NCI-H524 (cell line): ENCODE results near the gene DYNLRB1.
A peak's percentile ranks its signal among the peaks of the same experiment; 100 is the strongest.

Source experiments
- DNase-seq, 2 experiments: peaks; one replicate each; lab custom pipeline; 2025; lab: John Stamatoyannopoulos, UW

The DYNLRB1 gene

DNA sequence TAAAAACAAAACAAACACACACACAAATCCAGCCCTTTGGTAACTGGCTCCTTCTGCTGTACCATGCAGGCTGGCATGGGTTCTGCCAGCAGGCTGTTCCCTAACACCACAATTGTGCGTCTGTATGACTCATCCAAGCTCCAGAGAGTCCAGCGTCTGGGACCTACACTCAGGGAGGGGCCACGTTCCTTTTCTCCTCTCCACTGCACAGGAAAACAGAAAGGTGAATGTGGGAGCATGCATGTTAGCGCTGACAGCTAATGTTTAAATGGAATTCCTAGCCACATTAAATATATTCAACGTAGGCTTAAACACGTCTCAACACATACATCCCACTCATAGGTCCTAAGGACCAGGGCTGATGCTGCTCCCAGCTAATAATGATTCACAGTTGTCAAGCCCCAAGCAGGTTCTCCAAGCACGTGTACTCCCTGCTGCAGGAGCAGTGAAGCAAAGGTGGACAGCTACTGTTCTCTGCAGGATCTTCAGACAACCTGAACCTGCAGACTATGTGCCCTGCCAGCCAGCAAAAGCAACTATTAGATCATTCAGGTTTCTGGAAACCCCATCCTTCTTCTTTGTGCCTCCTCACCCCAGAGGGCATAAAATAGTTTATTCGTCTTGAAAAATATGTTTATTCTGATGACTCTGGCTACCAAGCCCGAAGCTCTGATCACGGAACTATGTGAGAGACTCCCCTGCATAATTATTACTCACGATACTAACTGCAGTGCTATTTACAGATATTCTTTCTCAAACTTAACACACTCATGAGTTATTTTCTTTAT is 63.2 kb downstream of the DYNLRB1 start:
- peak in 1 of 2 experiments; percentile 57 for DNase-seq

DNA sequence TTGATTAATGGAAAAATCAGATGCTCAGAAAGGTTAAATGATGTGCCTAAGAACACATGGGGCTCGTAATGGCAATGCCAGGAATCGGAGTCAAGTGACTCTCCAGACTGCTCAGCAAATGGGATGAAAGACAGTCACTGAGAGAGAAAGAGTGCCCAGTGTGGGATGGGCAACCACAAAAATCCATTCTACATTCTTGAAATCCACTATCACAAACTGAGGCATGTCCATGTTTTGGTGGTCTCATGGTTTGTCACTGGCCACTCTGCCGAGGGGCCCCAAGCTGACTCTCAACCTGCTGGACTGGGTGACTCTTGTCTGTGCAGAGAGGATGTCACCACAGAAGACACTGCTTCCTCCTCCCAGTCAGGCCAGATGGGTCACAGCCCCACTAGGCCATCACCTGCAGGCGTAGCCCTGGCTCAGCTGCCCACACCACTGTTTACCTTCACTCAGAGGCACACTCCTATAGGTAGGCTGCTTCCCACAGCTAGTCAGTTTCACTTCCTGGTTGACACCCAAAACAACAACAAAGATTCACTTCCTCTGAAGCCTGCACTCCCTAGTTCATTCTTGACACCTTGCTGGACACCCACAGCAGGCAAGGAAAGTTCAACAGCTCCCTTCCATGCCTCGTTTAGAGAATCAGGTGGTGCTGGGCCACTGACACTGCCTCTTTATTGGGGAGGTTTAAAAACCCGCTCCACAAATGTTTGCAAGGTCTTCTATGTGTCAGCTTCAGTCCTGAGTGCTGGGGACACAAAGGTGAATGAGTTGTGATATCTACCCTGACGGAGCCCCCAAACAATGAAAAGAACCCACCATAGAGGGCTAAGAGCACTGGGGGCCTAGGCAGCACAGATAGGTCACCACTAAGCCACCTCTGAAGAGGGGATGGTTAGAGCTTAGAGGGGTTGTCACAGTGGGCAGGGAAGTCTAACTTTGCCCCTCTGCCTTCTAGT is 64.0 kb downstream of the DYNLRB1 start:
- DNase-seq = no peak

DNA sequence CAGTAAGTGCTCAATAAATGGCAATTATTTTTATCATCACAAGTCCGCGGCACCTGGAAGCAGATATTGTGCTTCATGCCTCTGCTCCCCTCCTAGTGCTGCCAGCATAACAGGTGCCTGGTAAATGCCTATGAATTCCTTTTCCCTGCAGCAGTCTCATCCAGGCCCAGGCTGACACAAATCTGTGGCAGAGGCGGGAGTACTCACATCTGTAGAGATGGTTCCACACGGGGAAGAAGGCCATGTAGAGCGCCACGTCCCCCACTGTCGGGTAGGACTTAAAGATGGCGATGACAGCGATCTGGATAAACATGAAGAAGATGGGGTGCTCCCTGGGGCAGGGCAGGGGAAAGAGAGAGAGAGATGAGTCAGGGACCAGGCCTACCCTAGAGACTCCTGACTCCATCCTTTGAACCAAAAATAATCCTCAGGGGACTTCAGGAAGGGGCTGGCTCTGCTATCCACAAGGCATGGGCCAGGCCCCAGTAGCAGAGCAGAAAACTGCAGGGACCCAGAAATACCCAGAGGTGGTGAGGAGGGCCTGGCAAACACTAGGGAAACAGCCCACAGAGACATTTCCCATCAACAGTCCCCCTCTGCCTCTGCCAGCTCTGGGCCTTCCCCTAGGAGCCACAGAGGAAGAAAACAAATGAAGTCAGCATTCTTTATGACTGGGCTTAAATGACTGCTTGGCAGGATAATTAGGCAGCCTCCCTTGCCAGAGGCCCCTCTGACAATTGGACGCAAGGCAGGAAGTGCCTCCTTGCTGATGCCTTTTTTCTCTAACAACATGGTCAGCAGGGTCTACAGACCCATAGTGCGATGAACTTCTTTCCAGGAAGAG is 65.3 kb downstream of the DYNLRB1 start:
- no peak for DNase-seq

DNA sequence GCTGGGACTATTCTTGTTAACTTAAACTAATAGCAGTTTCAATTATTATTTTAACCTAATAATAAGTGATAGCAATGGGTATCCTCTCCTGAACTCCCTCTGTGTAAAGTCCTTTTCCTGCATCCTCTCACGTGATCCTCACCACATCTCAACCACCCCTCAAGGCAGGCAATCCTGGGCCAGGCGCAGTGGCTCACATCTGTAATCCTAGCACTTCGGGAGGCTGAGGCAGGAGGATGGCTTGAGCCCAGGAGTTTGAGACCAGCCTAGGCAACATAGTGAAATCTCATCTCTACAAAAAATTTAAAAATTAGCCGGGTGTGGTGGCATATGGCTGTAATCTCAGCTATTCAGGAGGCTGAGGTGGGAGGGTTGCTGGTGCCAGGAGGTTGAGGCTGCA is 66.0 kb downstream of the DYNLRB1 start:
- no peak for DNase-seq

DNA sequence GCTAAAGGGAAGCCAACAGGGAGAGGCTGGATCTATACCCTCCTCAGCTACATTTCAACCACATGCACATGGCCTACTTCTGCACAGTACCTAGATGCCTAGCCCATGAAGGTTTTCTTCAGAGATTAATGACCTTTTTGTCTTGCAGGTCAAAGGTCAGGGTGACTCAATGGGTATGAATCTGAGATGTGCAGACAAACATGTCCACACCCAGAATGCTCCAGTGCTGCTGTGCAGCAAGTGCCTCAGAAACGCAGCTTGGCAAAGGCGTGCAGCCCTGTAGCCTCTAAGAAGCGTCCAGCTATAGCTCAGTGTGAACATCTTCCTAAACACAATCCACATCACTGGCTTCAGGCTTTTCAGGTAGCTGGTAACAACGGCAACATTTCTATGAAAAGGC is 66.7 kb downstream of the DYNLRB1 start:
- DNase-seq = no peak

DNA sequence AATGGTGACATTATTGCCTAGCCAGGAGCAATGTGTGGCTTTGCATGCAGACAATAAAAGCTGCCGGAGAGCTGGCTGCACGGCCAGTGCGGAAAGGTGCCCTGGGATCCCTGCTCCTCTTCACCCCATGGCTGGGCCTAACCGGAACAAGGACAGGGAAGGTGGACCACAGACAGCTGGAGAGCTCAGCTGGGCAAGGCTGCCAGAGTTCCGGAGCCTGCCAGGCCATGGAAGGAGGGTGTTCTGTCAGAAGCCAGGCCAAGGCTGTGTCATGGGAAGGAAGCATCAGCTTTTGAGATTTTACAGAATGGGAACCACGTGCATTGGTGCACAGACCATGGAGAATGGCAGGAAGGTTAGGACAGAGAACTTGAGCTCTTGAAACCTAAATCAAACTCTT is 67.3 kb downstream of the DYNLRB1 start:
- DNase-seq = no peak

DNA sequence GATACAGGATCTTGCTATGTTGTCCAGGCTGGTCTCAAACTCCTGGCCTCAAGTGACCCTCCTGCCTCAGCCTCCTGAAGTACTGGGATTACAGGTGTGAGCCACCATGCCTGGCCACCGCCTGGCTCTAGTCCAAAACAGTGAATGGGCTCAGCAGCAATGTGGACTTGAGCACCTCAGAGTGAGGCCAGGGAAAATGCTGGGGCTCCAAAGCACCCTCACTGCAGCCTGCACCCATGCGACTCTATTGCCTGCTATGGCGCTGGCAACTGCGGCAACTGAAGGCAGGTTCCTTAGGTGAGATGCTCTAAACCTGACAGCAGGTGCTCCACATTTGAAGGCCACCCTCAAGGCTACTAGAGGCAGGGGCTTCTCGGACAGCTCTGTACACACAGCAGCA is 68.8 kb downstream of the DYNLRB1 start:
- no peak for DNase-seq

DNA sequence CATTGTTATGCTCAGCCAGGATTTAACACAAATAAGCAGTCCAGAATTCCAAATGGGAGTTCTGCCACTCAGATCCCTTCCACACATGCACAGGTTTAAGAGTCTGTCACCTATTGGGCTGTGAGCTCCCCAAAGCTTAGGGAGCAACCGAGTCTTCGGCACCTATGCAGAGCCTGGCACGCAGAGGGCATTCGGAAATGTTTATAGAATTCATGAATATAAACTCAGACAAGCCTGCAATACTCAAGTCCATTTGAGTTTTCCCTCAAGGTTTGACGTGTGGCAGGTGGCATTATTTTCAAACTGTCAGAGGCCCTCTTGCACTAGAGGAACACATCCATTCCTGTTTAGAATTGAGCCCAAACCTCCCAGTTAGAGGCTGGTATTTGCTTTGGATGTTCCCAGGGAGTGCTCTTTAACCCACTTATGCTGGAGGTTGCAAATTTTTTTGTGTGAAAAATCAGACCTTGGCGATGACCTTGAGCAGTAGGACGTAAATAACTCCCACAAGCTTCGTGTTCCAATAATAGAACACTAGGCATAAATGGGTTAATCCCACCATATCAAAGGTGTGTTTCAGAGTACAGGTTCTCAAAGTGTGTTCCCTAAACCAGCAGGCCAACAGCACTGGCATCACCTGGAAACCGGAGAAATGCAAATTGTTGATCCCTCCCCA is 70.4 kb downstream of the DYNLRB1 start:
- no peak for DNase-seq
